HK-2 (cell line): Measurements from ENCODE around the gene MAP1LC3B.
"Not testable (repeated sequence)": the region's sequence is repeated elsewhere in the genome, so short reads cannot be mapped to it uniquely, and the experiment has no call there.

Source experiments
- DNase-seq: peaks from one replicate; pipeline ENCODE4 v3.0.0-alpha.2; 2018; ENCODE audit not compliant: unreplicated experiment

MAP1LC3B gene

DNA sequence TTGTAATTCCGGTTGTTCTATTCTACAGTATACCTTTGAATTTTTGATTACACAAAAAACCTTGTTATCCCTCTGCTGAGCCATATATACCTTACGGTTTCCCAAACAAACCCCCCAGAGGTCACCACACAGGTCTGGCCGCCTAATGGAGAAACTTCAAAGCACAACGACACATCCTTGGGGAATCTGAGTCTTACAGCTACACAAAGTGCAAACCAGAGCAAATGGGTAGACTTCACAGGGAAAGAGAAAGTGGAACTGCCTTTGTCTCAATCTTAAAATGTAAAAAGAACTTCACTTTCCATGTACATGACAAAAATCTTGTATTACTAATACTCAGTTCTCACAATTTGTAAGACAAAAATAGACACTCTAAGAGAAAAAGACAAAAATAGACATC is 11.3 kb upstream of the MAP1LC3B start:
- DNase-seq = no peak

GRCh38 chr16:87382023-87382785 is 9.9 kb upstream of the MAP1LC3B start:
- no peak for DNase-seq

GRCh38 chr16:87383505-87384161 is 8.5 kb upstream of the MAP1LC3B start, which contains the start of gene FBXO31:
Gene FBXO31, minus strand, starts transcription at chr16:87383776. Its CDS starts 32 bp downstream, at chr16:87383744.
- peak; percentile 97 for DNase-seq

GRCh38 chr16:87384162-87384874 is 7.8 kb upstream of the MAP1LC3B start:
- DNase-seq = peak; percentile 78

- DNase-seq = not testable (repeated sequence)
Measured at GRCh38 chr16:87384875-87385167, 7.3 kb upstream of the MAP1LC3B start.

DNA sequence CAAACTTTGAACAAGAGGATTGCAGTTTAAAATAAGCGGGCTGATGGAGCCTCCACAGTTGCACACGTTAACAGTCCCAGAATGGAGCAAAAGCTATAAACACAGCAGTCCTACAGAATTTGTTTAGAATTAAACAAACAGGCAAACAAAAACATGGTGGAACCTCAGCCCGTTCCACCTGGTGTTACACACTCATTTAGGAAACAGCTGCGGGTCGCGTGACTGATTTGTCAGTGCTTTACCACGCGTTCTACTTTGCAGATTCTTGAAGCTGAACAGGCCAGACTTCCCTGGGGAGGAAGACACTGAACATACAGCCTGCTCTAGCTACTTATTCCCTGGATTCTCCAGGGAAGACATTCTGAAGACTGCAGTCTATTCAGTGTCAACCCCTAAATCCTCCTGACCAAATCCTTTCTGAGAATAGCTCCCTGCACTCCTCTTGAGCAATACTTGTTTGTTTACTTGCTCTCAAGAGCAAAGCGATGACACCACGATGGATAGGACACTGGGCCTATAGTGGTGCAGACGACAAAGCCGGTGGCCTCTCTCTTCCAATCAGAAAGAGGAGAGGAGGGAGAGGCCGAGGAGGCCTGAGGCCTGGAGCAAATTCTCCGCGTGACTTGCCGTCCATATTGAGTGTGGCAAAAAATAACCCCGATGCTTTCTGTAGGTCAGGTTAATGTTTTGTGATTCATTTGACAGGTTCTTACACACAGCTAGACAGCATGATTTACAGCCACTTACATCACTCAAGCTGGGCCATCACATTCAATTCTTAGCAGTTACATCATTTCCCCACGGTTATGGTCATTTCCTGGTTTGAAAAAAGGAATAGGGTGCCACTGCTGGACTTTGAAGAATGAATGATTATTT is 4.0 kb upstream of the MAP1LC3B start:
- DNase-seq = peak; percentile 92

- no peak for DNase-seq
Measured at GRCh38 chr16:87388818-87389134, 3.4 kb upstream of the MAP1LC3B start.

DNA sequence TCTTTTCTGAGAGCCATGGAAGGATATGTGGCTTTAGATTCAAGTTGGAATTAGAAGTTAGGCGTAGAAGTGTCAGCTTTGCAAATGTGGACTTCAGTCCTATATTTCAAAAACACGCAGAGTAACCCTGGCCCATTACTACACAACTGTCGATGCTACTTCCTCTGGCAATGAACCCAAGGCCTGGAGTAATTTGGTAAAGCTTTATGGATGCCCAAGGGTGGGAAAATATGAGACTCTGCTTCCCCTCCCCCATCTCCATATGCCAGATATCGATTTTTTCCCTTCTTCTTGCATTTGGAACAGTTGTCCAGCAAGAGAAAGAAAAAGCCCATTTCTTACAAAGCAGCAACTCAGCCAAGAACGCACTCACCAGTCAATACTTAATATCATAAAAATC is 2.9 kb upstream of the MAP1LC3B start:
- no peak for DNase-seq

GRCh38 chr16:87389914-87390313 is 2.2 kb upstream of the MAP1LC3B start:
- DNase-seq = not testable (repeated sequence)

GRCh38 chr16:87390641-87391323 is 1.4 kb upstream of the MAP1LC3B start:
- DNase-seq = no peak

- DNase-seq = no peak
Measured at GRCh38 chr16:87391324-87391949, 699 bp upstream of the MAP1LC3B start.

- peak; percentile 56 for DNase-seq
Measured at GRCh38 chr16:87392821-87393679, 914 bp downstream of the MAP1LC3B start.

DNA sequence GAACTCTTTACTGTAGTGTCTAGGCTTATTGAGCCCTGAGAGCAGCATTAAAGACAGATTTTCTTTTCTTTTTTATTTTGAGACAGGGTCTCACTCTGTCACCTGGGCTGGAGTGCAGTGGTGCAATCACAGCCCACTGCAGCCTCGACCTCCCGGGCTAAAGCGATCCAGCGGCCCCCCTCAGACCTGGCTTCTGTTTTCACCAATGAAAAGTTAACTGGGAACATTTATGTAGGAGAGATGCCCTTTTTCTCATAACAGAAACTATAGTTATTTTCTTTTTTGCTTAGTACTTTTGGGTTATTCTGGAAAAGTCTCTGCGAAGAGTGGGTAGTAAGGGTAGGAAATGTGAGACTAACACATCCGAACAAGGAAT is 1.5 kb downstream of the MAP1LC3B start:
- no peak for DNase-seq

GRCh38 chr16:87395181-87395842 is 3.2 kb downstream of the MAP1LC3B start:
- no peak for DNase-seq

- DNase-seq = no peak
Measured at GRCh38 chr16:87404764-87405625, 12.9 kb downstream of the MAP1LC3B start.

GRCh38 chr16:87406495-87407088 is 14.5 kb downstream of the MAP1LC3B start:
- no peak for DNase-seq

GRCh38 chr16:87407511-87408112 is 15.5 kb downstream of the MAP1LC3B start:
- peak; percentile 96 for DNase-seq

DNA sequence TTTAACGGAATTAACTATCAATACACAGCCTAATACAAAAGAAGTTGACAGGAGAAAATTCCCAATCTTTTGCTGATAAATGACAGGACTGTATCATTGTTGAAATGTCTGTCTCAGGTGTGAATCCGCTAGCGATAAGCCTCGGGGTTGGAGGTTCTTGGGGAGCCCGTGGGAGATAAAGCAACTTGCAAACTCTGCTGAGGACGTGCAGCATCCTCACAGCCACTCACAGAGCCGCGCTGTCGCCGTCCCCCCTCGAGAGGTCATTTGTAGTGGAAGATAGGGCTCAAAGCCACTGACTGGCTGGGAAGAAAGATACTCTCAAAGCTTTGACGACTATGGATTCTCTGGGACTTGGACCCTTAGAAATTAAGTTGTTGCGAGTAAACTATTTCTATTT is 17.0 kb downstream of the MAP1LC3B start:
- no peak for DNase-seq
